ENCODE measurements around the gene EXOC4.
"Not testable (repeated sequence)": the region's sequence is repeated elsewhere in the genome, so short reads cannot be mapped to it uniquely, and the experiment has no call there.

Gene EXOC4

GRCh38 chr7:133873631-133874030 is 620.8 kb downstream of the EXOC4 start:
- no peak for DNase-seq (ENCODE audit: low spot score)

- DNase-seq (ENCODE audit: low spot score), result no peak
These were observed 630.7 kb downstream of the EXOC4 start for GRCh38 chr7:133883591-133883990.

GRCh38 chr7:133885213-133885612 is 632.3 kb downstream of the EXOC4 start:
- no peak for DNase-seq (ENCODE audit: low spot score)

DNA sequence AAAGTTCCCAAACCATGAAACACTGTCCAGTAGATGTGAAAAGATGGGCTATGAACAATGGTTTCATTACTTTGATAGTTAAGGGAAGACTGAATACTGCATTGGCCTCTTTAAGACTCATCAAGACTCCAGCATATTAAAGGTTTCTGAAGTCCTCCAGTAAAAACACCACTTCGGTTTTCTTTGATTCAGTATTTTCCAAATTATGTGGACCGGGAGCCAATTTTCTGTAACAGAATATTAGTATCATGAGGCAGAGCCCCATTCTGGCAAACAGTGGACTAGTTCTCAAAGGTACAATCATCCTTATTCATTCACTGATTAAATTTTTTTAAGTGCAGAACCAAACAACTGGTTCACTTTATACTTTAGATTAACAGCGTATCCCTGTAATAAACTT is 633.2 kb downstream of the EXOC4 start:
- no peak for DNase-seq (ENCODE audit: low spot score)

GRCh38 chr7:133886797-133887196 is 633.9 kb downstream of the EXOC4 start:
- DNase-seq (ENCODE audit: low spot score), result no peak

GRCh38 chr7:133887459-133887858 is 634.6 kb downstream of the EXOC4 start:
- no peak for DNase-seq (ENCODE audit: low spot score)

DNA sequence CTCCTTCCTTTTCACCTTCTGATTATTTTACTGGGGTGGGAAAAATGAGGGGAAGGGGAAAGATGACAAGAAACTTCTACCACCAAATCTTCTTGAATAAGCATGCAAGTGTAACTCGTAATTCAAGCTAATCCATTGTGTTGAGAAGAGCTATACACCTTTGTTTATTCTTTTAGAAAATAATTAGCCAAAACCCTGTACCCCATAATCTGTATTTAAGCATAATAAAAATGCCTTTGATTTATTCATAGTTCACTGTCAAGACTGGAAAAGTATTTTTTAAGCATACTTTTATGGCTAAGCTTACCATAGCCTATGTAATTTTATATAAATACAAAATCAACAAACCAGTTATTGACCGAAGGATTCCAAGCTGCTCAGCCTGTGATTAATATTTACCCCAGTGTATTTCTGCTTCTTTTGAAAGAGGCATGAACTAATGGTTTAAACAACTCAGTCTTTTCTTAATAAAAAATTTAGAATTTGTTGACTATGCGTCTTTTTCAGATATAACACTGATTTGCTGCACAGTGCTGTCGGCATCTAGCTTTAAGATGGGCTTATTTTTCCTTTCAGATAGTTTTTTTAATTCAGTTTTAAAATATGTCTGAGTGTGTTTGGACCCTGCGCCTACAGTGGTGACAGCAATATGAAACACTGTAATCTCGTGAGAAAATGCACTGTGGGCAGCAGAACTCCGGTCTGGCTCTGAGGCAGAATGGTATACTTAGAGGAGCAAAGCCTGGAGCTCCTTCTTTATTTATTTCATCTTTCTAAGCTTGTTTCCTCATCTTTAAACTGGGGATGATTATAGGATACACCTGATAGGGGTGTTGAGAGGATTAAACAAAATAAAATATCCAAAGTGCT is 635.4 kb downstream of the EXOC4 start:
- DNase-seq (ENCODE audit: low spot score), result peak; percentile 11

DNA sequence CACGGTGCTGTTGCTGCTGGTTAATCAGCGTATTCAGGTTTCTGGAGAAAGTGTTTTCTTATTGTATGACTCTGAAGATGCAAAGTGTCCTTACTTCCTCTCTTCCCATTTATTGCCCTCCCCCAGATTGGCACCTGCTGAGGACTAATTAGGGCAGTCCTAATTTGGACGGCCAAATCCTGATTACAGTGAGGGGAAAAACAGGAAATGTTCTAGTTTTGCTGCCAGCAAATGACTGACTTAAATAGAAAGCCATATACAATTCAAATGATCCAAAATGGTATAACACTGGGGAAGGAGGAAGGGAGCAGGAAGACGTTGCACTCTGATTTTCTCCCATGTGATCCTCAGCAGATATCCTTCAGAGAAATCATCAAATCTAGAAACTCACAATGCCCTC is 651.9 kb downstream of the EXOC4 start:
- no peak for DNase-seq (ENCODE audit: low spot score)

DNA sequence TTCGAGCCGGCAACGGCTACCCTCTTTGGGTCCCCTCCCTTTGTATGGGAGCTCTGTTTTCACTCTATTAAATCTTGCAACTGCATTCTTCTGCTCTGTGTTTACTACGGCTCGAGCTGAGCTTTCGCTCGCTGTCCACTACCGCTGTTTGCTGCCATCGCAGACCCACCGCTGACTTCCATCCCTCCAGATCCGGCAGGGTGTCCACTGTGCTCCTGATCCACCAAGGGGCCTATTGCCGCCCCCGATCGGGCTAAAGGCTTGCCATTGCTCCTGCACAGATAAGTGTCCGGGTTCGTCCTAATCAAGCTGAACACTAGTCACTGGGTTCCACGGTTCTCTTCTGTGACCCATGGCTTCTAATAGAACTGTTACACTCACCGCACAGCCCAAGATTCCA is 653.7 kb downstream of the EXOC4 start:
- not testable (repeated sequence) for DNase-seq (ENCODE audit: low spot score)

DNA sequence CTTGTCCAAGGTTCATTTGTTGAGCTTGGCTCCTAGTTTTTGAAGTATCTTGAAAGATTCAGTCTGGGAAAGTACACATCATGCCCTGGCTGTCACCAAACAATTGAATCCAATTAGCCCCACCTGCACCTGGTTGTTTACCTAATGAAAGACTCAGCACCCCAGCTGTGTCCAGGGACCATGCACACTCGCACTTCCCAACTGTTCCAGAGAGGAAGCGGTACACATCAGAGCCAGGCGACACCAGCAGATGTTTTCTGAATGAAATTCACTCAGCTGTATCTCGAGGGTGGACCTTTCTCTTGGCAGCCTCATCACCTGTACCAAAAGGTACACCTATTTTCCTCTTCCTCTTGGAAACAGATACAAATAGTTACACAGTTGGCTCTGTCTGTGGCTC is 657.9 kb downstream of the EXOC4 start:
- no peak for DNase-seq (ENCODE audit: low spot score)

GRCh38 chr7:133911724-133912123 is 658.8 kb downstream of the EXOC4 start:
- no peak for DNase-seq (ENCODE audit: low spot score)

- DNase-seq (ENCODE audit: low spot score), result no peak
These were observed 660.2 kb downstream of the EXOC4 start for GRCh38 chr7:133912916-133913697.

GRCh38 chr7:133916621-133917020 is 663.7 kb downstream of the EXOC4 start:
- DNase-seq (ENCODE audit: low spot score), result no peak

DNA sequence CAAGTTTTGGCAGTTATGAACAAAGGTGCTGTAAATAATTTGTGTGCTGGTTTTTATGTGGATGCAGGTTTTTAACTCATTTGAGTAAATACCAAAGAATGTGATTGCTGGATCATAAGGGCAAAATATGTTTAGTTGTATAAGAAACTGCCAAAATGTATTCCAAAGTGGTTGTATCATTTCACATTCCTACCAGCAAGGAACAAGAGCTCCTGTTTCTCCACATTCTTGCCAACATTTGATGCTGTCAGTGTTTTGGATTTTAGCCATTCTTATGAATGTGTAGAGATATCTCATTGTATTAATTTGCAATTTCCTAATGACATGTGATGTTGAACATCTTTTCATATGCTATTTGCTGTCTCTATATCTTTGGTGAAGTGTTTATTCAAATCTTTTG is 666.9 kb downstream of the EXOC4 start:
- DNase-seq (ENCODE audit: low spot score), result no peak

- DNase-seq (ENCODE audit: low spot score), result no peak
These were observed 668.8 kb downstream of the EXOC4 start for GRCh38 chr7:133921635-133922182.

GRCh38 chr7:133923974-133924373 is 671.1 kb downstream of the EXOC4 start:
- no peak for DNase-seq (ENCODE audit: low spot score)

DNA sequence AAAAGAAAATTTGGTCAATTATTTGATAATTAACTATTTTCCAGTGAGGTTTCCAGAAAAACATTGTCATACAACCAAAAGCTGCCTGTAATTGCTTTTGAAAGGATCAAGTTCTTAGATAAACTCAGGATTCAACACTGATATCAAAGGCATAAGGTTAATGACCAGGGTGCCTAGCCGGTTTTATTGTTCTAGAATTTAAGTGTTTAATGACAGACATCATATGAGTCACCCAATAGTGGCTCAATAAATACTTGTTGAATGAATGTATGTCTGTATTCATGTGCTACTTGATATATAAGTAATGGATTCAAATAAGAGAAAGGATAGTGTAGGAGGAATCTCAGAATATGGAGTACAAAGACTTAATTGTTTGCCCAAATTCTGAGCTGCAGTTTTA is 678.2 kb downstream of the EXOC4 start:
- peak; percentile 46 for DNase-seq (ENCODE audit: low spot score)

- no peak for DNase-seq (ENCODE audit: low spot score)
These were observed 679.7 kb downstream of the EXOC4 start for GRCh38 chr7:133932591-133932990.

DNA sequence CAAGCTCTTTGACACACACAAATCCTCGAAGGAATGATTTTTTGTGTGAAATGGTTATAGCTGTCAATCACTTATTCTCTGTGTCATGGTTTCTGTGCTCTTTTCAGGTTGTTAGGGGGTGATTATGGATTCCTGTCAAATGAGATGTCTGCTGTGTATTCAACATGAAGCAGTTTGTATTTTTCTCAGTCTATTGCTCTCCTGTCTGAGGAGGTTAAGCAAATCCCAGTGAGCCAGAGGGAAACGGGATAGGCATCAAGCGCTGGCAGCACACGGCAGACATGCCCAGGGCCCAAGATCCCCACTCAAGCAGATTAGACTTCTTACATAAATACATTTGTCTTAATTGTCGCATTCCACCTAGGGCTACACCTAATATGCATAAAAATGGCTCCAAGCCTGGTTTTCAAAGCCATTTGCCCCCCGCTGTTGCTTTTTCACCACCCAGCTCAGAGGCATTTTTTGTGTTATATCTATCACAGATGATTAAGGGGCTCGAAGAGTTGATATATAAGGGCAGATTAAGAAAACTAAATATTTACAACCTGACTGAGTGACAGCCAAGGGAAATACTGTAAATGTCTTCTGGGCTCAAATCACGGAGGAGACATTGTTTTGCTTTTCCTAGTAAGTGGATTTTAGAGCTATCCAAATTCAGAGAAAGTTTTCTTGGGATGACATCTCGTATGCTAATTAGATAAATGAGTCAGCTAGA is 681.5 kb downstream of the EXOC4 start:
- no peak for DNase-seq (ENCODE audit: low spot score)

- DNase-seq (ENCODE audit: low spot score), result no peak
These were observed 682.1 kb downstream of the EXOC4 start for GRCh38 chr7:133934977-133935330.

DNA sequence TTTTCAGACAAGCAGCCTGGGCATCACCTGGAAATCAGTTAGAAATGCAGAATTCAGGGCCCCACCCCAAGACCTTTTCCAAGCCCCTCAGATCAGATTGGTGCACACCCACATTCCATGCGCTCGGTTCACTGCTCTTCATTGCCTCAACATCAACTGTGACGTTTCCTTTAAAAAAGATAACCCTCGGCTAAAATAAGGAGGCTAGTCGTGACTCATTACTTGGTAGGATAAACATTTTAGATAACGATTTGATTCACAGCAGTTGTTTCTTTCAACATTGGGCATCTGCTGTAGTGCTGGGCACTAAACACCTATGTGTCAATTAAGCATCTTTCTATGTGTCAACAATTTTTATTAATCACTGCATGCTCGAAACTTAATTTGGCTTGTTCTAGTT is 683.2 kb downstream of the EXOC4 start:
- peak; percentile 41 for DNase-seq (ENCODE audit: low spot score)

DNA sequence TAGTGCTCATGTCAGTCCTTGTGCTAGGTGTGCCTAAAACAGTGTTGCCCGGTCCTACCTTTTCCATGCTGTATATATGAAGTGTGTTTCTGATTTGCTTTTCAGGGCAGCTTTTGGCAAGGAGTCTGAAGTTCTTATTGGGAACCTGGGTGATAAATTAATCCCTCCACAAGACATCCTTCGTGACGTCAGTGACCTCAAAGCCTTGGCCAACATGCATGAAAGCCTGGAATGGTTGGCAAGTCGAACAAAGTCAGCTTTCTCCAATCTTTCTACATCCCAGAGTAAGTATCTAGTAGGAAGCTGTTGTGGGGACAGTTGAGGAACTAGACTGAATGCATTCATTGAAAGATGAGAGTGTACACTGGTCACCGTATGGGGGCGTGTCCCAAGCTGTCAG is 684.9 kb downstream of the EXOC4 start:
- no peak for DNase-seq (ENCODE audit: low spot score)

All from LoVo (cell line).